ENCODE data around the gene ATP8A2.

DNA sequence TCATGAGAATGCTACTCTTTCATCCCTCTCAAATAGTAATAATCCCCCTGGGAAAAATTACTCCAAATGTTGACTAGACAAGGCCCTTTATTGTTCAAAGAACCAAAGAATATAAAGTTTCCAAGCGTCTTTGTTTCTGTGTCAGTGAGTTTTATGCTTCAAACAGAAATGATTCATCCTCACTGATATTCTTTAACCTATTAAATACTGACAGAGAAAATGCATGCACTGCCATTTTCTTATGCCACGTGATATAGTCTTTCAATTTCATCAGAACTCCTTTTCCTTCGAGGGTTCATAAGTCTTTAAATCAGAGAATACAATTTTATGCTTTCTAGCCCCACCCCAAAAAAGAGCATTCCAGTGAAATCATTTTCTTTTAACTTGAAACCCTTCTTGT, 468.5 kb downstream of the ATP8A2 start:
- TF ChIP-seq CTCF (IDR thresholded peaks at IDR 0.05) (no peak), POLR2A (IDR thresholded peaks at IDR 0.05) (no peak), POLR2AphosphoS5 (IDR thresholded peaks at IDR 0.05) (no peak)
